Right hindlimb (tissue), 1 donor: Measurements from ENCODE around the gene GALR3.

Experiments
- DNase-seq: peaks from one replicate; pipeline ENCODE4 v3.0.0-alpha.2; 2018

The GALR3 gene

DNA sequence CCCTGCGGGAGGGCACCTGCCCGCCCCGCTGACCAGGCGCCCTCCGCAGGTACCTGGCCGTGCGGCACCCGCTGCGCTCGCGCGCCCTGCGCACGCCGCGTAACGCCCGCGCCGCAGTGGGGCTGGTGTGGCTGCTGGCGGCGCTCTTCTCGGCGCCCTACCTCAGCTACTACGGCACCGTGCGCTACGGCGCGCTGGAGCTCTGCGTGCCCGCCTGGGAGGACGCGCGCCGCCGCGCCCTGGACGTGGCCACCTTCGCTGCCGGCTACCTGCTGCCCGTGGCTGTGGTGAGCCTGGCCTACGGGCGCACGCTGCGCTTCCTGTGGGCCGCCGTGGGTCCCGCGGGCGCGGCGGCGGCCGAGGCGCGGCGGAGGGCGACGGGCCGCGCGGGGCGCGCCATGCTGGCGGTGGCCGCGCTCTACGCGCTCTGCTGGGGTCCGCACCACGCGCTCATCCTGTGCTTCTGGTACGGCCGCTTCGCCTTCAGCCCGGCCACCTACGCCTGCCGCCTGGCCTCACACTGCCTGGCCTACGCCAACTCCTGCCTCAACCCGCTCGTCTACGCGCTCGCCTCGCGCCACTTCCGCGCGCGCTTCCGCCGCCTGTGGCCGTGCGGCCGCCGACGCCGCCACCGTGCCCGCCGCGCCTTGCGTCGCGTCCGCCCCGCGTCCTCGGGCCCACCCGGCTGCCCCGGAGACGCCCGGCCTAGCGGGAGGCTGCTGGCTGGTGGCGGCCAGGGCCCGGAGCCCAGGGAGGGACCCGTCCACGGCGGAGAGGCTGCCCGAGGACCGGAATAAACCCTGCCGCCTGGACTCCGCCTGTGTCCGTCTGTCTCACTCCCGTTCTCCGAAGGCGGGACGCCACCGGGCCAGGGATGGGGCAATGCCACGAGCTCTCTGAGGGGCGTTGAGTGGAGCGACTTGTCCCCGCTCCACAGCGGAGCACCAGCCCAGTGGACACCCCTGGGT is 1.8 kb downstream of the GALR3 start:
- DNase-seq, result no peak

DNA sequence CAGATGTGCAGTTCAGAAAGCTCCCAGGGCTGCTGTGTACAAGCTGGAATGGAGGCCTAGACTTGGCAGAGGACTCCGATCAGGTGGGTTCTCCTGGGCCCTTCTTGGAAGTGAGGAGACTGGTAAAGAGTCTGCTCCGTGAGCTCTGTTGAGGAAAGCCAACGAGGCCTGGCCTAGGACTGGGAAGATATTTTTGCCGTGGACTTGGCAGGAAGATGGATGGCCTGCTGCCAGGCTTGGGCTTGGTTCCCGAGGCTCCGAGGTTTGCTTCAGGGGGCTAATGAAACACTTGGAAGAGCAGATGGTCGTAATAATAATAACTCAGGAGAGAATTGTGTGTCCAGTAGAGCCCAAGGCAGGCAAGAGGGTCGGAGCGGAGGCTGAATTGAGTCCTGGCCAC is 3.9 kb downstream of the GALR3 start:
- DNase-seq, result peak; percentile 91

DNA sequence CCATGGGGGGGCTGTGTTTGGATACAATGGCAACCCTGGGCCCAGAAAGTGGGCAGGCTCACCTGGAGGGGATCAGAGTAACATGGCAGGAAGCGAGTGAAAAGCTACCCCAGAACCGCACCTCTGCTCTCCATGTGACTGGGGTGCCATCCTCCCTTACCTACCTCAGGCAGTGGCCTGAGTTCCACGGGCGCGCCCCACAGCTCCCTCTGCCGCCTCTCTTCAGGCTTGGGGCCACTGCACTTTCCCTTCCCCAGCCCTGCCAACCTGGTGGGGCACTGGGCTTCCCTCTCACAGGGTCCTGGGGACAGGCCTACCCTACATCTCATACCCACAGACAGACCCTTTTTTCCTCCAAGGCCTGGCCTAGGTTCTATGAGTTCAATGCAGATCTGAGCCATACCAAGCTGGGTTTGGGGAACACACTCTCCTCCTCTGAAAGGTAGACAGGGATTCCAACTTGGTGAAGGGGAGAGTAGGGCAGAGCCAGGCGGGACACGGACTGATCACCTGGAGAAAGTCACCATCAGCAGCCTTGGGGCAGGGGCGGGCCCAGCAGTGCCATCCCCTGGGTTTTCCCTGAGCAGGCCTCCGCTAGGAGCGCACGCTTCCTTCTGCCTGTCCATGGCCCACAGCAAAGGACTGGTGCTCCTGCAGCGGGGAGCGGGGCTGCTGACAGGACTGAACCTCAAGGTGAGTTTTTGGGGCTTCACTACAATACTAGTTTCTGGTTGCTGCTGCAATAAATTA is 7.1 kb downstream of the GALR3 start:
- no peak for DNase-seq

DNA sequence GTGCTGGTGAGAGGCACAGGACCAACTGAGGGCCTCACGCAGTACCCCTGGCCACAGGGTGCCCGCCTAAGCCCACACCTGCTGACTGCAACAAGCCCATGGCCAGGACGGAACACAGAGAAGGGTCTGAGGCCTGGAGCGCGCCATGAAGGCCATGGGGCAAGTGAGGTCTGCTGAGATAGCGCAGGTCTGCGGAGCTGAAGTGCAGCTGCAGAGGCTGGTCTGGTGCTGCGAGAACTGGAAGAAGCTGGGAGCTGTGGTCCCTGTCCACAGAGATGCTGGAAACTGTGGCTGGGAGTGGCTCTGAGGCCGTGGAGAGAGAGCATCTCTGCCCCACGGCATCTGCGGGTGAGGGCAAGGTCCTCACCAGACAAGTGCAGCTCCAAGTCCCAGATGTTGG is 8.3 kb downstream of the GALR3 start:
- DNase-seq, result no peak

DNA sequence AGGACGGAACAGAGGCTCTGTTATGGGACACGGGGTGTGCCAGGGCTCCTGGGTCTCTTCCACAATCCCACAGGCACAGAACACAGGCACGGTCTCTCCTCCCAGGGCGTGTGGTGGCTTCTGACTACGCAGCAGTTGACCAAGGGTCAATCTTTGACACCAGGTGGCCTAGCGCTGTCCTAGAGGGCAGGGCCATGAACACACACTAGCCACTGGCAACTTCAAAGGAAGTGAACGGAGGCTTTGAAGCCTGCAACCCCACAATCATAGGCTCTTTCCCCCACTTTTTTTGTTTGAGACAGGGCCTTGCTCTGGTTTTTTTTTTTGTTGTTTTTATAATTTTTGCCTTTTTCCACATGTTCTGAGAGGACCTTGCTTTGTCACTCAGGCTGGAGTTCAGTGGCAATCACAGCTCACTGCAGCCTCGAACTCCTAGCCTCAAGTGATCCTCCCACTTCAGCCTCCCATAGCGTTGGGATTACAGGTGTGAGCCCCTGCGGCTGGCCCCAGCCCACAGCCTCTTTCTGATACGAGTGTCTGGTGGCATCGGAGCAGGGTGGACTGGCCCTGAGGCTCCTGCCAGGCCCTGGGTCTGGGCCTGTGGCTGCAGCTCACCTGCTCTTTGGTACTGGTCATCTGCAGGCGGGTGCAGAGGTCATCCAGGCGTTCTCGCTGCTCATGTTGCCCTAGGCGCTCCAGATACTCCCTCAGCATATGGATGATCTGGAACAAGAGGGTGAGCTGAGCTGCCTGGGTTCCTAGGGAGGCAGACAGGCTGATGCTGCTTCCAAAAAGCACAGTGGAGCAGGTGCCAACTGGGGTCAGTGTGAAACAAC is 9.1 kb downstream of the GALR3 start:
- no peak for DNase-seq

DNA sequence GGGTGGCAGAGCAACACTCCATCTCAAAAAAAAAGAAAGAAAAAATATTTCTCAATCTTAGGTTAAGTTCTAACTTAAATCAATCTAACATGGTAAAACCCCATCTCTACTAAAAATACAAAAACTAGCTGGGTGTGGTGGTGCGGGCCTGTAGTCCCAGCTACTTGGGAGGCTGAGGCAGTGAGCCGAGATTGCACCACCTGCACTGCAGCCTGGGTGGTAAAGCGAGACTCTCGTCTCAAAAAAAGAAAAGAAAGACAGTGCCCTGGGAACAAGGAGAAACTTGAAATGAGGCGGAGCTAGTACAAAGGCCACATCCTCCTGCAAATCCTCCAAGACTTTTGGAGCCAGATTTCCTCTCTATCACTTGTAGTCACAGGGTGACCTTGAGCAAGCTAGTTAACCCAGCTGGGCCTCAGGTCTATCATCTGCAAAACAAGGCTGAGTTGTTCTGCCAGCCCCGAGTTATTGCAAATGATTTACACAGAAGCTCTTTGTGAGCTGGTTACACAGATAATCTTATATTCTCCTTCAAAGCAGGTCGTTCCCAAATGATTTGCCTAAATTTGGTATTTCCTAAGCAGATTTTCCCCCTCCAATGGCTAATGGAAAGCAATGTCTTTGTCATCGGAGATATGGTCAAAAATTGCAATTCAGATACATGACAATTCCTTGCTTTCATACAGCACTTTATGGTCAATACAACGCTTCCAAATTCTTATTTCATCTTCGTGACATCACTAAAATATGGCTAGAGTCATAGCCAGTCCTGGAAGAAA is 19.0 kb downstream of the GALR3 start:
- DNase-seq, result no peak

DNA sequence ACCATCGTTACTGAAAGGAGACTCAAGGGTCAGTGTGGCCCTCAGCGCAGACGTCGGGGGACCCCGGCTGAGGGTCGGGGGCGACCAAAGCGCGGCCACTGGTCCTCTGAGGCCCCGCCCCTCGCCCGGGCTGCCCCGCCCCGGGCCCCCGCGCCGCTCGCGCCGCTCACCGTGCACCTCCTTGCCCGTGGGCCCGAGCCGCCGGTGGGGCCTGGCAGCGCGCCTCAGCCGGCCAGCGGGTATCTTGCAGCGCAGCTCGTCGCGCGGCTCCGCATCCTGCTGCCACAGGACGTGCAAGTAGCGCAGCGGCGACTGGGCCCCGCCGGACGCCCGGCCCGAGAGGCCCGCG is 20.5 kb downstream of the GALR3 start:
- DNase-seq, result no peak

DNA sequence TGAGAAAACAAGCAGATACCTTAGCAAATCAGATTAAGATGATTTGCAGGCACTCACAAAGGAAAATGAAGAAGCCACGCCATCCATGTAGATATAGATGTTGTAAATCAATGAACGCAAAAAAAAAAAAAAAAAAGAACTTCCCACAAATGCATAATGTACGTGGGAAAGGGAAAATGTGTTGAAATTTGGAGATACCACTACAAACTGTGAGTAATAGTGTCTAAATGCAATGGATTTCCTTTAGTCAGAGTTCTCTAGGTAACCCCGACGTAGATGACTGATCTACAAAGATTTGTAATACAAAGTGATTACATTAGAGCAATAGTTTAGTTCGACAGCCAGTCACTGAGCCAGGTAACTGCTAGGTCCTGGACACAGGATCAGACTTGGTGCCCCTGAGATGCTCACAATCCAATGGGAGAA is 21.7 kb downstream of the GALR3 start:
- no peak for DNase-seq

DNA sequence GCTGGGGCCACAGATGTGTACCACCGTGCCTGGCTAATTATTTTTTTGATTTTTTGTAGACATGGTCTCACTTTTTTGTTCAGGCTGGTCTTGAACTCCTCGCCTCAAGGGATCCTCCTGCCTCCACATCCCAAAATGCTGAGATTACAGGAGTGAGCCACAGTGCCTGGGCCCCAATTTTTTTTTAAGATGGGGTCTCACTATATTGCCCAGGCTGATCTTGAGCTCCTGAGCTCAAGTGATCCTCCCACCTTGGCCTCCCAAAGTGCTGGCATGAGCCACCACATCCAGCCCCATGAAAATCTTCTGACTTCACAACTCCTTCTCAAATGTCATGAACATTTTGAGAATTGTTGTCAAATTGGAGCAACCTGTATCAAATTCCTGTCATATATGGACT is 23.3 kb downstream of the GALR3 start:
- DNase-seq, result no peak

DNA sequence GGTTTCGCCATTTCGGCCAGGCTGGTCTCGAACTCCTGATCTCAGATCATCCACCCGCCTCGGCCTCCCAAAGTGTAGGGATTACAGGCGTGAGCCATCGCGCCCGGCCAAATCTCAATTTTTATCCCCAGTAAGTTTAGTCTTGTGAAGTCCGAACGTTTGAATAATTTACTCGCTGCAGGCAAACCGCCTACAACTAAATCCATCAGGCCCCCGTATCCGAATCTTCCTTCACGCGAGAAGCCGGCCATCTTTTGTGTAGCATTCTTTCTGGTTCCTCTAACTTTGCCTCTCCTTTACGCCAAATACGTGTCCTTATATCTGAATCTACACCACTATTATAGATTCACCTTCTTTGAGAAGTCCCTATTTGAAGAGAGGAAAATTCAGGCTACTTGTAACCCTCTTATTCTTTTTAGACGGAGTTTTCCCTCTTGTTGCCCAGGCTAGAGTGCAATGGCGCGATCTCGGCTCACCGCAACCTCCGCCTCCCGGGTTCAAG is 25.5 kb downstream of the GALR3 start:
- DNase-seq, result no peak

DNA sequence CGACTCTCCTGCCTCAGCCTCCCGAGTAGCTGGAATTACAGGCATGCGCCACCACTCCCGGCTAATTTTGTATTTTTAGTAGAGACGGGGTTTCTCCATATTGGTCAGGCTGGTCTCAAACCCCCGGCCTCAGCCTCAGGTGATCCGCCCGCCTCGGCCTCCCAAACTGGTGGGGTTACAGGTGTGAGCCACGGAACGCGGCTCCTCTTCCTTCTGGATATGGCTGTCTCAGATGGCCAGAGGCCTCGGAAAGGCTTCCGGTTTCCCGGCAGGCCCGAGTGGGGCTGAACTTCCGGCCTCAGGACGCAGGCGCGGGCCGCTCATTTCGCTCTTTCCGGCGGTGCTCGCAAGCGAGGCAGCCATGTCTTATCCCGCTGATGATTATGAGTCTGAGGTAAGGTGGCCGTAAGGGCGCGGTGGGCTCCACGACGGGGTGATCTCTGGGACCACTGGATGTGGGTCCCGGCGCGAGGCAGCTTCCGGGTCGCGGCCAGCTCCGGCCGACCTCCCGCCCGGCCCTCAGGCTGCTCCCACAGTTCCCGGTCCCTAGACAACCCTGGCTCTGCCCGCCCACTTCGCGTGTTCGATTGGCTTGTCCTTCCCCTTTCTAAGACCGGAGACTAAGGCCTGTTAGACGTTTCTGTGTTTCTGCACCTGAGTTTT is 26.0 kb downstream of the GALR3 start, which contains the start of gene EIF3L:
Gene EIF3L (plus strand): TSS at position 331 of the 663 bp plus-strand sequence. CDS start 31 bp downstream, at position 362.
- DNase-seq, result peak; percentile 95

DNA sequence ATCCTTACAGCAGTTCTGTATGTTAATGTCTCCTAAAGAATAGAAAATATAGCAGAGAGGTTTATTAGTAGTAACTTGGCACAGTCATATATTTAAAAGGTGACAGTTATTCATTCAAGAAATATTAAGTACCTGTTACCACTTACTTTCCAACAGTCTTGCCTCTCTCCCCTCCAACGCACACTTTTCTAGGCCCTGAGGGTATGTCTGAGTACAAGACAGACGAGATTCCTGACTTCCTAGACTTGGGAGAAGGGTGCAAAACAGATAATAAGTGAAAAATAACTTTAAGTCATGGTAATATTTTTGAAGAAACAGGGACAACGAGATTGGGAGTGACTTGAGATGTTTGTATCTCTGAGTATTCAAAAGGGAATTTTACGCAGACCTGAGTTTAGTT is 27.6 kb downstream of the GALR3 start:
- DNase-seq, result no peak

DNA sequence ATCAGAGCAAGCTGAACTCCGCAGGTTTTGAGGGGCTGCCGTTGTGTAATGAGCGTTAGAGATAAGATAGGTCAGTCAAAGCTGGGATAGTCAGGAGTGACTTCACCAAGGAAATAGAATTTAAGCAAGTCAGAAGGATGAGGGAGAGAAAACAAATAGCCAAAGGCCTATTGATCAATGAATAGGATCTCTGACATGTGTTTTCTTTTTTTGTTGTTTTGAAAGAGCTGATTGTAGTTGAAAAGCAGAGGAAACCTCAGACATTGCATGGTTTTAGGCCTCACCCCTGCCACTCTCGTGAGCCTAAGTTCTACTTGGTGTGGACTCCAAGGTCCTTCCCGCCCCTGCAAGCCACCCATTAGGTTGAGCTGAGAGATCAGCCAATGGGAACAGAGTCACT is 29.2 kb downstream of the GALR3 start:
- no peak for DNase-seq

DNA sequence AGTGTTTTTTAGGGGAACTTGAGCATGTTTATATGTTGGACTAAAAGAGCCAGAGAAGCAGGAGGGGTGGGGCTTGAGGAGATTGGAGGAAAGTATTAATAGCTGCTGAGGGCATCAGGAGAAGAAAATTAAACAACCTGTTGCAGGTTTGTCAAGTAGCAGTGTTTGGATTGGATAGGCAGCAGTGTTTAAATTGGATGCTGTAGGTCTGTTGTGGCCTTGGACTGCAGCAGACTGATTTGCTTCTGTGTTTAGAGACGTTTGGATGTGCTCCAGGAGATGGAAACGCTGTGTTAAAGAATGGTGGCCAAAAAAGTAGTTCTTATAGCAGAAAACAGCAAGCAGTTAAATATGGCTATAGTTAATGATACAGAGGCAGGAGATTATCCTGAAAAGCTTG is 31.8 kb downstream of the GALR3 start:
- DNase-seq, result no peak

DNA sequence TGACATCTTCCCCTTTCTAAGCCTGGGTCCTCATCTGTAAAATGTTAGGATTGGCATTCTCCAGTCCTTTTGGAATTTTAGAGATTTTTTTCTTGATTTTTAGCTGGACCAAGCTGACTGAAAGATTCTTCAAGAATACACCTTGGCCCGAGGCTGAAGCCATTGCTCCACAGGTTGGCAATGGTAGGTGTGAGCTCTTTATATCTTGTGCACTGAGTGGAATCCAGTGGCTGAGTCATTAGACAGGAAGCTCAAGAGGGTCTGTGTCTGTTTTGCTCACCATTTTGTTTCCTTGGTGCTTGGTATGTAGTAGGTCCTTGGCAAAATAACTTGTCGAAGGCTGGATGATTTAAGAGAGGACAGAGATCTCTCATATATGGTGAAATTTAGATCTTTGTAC is 32.3 kb downstream of the GALR3 start:
- no peak for DNase-seq

DNA sequence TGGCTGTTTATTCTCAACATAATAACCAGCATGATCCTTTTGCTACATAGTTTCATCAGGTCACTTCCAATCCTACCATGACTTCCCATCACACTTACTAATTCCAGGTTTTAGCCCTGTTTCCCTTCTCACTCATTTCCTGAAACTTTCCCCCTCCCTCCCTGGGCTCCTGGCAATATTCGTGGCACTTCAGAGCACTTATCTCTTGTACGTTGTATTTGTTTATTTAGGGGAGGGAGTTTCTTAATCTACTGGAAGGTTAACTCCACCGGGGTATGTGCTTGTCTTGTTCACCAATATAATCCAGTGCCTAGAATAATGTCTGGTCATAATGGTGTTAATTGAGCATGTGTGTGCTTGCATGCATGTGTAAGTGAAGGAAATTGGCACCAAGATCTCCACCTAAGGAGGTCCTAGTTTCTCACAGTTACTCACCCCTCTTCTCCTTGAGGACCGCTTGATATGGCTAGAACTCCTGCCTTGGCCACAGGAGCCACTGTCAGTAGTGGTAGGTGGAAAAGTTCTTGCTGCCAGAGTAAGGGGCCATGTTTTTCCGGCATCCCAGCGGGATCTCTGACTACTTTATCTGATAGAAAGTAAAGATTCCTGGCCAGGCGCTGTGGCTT is 37.7 kb downstream of the GALR3 start:
- DNase-seq, result no peak

DNA sequence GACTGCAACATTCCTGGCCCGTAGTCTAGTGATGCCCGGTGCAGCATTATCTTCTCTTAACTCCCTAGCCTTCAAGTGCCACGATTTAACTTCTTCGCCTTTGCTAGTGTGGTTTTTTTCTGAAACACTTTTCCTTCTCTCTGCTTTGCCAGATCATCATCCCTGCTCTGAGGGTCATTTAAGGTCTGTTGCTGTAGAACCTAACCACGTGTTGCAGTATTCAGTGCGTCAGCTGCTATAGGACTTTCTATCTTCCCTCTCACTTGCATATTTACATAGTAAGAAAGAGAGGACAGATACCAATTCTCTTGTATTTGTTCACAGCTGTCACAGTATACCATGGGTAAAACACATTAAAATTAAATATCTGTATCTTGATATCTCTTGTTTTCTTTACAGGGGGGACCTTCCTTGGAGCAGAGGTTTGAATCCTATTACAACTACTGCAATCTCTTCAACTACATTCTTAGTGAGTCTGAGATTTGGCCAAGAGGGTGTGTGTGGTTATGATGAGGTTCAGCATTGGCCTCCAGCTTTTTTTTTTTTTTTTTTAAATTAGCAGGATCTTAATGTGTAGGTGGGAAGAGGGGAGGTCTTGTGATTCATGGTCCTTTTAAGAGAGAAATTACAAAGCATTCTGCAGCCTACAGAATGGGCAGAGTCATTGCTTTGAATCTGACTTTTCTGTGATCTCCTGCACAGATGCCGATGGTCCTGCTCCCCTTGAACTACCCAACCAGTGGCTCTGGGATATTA is 39.6 kb downstream of the GALR3 start:
- DNase-seq, result no peak

DNA sequence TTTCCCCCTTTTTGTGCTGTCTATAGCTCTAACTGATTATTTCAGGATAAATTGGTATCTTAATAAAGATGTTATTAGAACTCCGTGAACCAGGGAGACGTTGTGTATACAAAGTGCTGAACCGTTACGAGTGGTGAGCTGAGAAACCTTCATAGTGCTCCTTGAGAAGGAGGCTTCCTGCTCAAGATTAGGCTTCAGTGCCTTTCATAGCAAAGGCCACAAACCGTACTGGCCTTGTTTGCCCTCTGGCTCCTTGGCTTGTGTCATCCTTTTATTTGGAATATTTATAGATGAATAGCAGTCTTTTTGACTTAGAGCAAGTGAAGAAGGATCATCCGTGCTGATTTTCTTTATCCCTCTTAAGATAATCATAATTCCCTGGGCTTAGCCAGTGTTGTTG is 42.3 kb downstream of the GALR3 start:
- DNase-seq, result no peak

DNA sequence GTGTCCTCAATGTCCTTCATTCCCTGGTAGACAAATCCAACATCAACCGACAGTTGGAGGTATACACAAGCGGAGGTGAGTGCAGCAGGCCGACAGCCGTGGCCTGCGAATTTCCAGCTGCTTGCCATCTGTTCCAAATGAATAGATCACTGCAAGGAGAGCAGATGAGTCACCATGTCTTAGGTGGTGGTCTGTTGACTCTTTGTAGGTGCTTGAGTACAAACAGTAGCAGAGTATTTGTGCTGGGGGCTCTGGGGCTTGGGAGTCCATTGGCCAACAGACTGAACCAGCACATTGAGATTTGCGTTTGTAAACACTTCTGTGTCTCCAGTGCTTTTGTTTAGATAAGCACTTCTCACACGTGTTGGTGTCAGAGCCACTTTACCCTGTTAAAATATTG is 47.1 kb downstream of the GALR3 start:
- DNase-seq, result no peak
